Measurements from ENCODE around the gene TGFB2.

GRCh38 chr1:218344814-218345672, at the start of gene TGFB2:
- TF ChIP-seq EZH2 (IDR thresholded peaks at IDR 0.05; ENCODE audit: borderline replicate concordance, low read length) (no peak), CTCF (conservative IDR thresholded peaks at IDR 0.05 in 1 of 2, IDR thresholded peaks at IDR 0.05 in 1 of 2; ENCODE audit: extremely low read depth in 1 of 2, insufficient read depth in 1 of 2, low read depth in 1 of 2, low read length in 2 of 2) (peak in 1 of 2 donors; percentile 29)

Measured in mammary epithelial cell (primary cell).